Measurements from ENCODE around the gene SSTR5. TPM values are rescaled to one million over a fixed set of nuclear protein-coding genes. Genes with fewer than 3 reads are reported as not detected.

Gene SSTR5
- total and polyA plus RNA-seq, 10 of the 15 experiments (the other 5 are each of a cell fraction or from before 2014, with no cell fraction given), result not detected

DNA sequence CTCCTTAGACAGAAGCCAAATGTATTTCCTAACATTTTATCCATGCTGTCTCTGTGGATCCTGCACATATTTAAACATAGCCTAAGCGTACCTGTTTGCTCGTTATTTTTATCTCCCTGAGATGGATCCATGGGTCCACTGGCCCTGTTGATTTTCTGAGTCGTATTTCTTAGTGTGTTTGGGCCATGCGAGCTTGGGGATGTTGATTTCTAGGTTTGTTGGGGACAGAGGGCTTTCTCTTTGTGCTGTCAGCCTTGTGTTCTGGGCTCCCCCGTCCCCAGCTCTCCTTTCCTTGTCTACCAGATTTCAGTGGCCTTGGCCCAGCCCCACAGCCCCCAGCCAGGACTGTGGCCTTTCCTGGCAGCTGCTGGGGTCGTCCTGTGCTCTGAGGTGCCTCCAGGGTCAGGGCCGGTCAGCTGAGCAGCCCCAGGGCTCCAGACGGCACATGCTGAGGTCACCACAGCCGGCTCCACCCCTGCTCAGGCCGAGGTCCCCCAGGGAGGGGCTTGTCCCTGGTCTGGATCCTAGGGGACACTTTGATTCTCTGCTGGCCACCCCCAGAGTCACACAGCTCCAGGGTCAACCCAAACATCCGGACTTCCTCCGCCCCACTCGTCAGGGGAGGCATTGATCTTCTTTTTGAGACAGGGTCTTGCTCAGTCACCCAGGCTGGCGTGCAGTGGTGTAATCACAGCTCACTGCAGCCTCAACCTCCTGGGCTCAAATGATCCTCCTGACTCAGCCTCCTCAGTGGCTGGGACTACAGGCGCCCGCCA, 4.4 kb downstream of the SSTR5 start (continued):
- TF ChIP-seq E2F4 (IDR thresholded peaks at IDR 0.05; ENCODE audit: low read depth, low read length) (no peak), BCL3 (IDR thresholded peaks at IDR 0.05; ENCODE audit: borderline replicate concordance, insufficient read depth, low read depth, low read length, poor library complexity, severe bottlenecking) (no peak), RB1 (IDR thresholded peaks at IDR 0.05; ENCODE audit: borderline replicate concordance) (no peak), REST (IDR thresholded peaks at IDR 0.05; ENCODE audit: low read depth, low read length) (no peak), BCL11A (IDR thresholded peaks at IDR 0.05; ENCODE audit: low read depth, low read length) (no peak)

Data from GM12878 (cell line).